Stimulated activated CD4-positive, alpha-beta T cell treated with anti-CD3 and anti-CD28 coated beads, TNF-alpha, amount 100 ng/mL, for 48 hours (primary cell): ENCODE measurements around the gene ABCA9.
"Not testable (repeated sequence)": the region's sequence is repeated elsewhere in the genome, so short reads cannot be mapped to it uniquely, and the experiment has no call there.

Source experiments
- DNase-seq, 3 donors: peaks; one replicate each; pipeline ENCODE4 v3.0.0-alpha.2; 2020; ENCODE audit warnings: low read depth in 3 of 3

The ABCA9 gene

DNA sequence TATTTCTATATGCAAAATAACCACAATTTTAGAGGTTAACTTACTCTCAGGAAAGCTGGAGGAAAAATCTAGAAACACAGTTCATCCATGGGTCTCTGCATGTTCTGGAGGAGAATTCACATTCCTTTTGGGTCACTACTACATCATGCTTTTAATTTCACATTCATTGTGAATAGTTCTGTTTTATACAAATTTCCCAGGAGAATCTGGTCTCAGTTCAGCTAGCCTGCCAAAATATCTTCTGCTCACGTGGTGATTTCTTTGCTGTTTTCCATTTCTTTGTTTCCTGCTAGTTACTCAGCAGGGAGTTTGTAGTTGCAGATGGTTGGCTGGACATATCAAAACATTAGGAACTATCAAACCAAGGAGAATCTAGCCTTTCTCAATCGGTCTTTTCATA lies at the start of gene ABCA9:
ABCA9 (minus strand) TSS at position 106 of the 400 bp plus-strand sequence. CDS start 9,801 bp downstream, outside the sequence.
- DNase-seq = no peak

DNA sequence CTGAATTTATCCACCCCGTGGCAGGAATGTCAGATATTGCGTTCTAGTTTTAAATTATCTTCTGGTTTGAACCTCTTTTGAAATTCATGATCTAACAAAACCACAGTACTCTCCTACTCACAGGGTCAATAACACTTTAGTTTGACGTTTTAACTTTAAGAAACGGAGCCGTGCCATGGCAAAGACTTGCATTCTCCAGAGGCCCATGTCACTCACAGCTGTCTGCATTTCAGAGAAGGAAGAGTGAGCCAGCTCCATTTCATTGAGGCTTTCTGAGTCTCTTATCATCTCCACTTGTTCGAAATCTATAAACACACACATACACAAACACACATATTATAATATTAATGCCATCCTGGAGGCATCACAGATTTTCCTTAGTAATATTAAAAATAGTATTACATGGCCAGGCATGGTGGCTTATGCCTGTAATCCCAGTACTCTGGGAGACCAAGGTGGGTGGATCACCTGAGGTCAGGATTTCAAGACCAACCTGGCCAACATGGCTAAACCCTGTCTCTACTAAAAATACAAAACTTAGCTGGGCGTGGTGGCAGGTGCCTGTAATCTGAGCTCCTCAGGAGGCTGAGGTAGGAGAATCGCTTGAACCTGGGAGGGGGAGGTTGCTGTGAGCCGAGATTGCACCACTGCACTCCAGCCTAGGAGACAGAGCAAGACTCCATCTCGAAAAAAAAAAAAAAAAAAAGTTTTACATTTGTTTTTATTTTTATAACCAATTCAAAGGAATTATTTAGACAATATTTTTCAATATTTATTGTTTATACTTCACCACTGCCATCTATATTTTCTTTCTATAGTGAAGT lies 45.4 kb upstream of the ABCA9 start:
- DNase-seq = no peak

GRCh38 chr17:69103557-69104233 lies 43.0 kb upstream of the ABCA9 start:
- DNase-seq = no peak

DNA sequence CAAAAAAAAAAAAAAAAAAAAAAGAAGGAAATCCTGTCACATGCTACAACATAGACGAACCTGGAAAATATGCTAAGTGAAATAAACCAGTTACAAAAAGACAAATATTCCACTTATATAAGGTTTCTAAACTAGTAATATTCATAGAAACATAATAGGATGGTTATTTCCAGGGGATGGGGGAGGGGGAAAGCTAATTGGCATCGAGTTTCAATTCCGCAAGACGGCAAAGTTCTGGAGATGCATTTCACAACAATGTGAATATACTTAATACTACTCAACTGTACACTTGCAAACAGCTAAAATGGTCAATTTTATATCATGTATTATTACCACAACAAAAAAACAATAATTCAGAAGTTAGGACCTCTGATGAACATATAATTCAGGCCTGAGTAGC lies 37.9 kb upstream of the ABCA9 start:
- DNase-seq = no peak

DNA sequence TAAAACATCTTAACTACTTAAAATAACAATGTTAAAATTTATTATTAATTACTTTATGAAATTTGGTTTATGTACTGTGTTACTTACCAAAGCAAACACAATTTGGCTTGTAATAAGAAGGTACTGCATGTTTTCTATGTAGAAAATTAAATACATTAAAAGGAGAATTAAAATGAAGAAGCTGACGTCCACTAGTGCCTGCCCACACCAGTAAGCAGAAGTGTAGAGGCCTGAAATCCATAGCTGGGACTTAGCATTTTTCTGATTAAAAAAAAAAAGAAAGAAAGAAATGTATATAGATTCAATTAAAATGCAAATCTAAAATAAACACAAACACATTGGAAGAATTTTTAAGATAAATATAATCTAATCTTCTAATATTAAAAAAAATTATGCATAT lies 35.8 kb upstream of the ABCA9 start:
- no peak for DNase-seq

GRCh38 chr17:69093995-69094394 lies 33.3 kb upstream of the ABCA9 start:
- no peak for DNase-seq

DNA sequence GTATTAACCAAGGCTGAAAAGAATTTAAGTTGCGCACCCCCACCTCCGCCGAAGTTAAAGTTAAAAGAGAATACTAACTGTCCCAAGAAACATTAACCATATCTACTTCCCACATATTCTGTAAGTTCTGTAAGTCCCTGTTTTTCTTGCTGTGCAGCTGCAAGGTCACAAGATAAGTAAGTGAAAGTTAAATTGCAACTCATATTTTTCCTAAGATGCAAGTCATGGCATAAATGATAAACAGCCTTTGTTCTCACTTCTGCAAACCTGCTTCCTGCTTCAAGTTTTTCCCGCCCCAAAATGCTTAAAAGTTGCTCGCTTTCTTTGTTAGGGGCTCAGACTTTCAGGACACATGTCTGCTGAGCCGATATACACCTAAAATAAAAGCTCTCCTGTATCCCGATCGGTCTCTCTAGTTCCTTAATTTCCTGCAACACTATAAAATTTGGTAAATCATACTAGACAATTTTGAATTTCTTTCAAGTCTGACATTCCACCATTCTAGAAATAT lies 32.6 kb upstream of the ABCA9 start:
- no peak for DNase-seq

DNA sequence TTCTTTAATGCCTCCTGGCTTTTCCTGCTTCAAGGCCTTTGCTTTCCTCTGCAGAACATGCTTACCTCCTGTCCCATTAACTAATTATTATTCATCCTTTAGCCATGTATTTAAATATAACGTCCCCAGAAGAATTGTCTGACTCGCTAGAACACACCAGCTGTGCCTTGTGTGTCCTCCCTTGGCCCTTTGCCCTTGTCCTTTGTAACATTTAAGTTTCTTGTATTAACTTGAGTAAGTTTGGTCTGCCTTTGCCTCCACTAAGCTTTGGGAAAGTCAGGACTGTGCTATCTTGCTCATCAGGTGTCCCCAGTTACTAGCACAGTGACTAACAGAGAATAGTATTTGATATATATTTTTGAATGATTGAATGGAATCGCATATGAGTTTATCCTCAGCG lies 29.6 kb upstream of the ABCA9 start:
- no peak for DNase-seq

DNA sequence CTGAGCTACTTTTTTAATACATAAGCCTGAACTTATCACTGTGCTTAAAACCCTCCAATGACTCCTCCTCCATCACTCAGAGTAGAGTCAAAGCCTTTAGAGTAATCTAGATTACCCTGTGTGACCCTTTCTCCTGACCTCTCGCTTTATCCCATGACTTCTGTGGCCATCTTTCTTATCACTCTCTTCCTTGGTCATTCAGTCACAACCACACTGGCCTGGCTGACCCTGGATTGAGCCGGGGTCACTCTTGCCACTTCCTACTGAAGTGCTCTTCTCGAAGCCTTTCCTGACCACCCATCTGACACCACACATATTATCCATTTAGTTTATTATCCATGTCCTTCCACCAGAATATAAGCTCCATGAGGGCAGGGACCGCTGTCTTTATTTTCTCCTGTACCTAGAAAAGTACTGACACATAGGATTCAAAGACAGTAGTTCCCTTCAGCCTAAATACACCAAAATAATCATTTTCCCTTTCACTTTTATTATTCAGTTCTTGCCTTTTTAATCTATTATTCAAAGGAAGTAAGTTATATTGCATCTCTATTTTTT lies 28.0 kb upstream of the ABCA9 start:
- no peak for DNase-seq

DNA sequence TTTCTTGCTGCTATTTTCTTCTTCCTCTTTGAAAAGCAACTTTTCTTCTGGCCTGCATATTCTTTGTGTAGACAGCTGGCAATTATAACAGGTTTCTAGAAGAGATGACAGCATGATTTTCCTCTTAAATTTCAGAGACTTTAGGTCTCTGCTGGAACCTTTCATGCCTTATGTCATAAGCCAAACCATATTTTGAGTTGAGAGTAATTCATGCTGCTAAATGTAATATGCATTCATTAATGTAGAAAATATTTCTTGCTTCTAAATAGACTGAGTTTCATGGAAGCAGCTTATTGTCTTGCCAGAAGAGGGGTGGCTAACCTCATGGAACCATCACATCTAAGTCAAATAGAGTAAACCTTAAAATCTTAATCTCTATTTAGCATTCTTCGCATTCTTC lies 25.9 kb upstream of the ABCA9 start:
- no peak for DNase-seq

GRCh38 chr17:69084911-69085310 lies 24.2 kb upstream of the ABCA9 start:
- no peak for DNase-seq

GRCh38 chr17:69082696-69083095 lies 22.0 kb upstream of the ABCA9 start:
- DNase-seq = no peak

- DNase-seq = no peak
Measured at GRCh38 chr17:69078864-69079263, 18.1 kb upstream of the ABCA9 start.

GRCh38 chr17:69075823-69076222 lies 15.1 kb upstream of the ABCA9 start:
- DNase-seq = no peak

GRCh38 chr17:69073392-69073791 lies 12.7 kb upstream of the ABCA9 start:
- not testable (repeated sequence) for DNase-seq

DNA sequence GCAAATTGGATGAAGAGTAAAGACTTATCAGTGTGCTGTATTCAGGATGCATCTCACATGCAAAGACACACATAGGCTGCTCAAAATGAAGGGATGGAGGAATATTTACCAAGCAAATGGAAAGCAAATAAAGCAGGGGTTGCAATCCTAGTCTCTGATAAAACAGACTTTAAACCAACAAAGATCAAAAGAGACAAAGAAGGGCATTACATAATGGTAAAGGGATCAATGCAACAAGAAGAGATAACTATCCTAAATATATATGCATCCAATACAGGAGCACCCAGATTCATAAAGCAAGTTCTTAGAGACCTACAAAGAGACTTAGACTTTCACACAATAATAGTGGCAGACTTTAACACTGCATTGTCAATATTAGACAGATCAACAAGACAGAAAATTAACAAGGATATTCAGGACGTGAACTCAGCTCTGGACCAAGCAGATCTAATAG lies 12.1 kb upstream of the ABCA9 start:
- DNase-seq = not testable (repeated sequence)

DNA sequence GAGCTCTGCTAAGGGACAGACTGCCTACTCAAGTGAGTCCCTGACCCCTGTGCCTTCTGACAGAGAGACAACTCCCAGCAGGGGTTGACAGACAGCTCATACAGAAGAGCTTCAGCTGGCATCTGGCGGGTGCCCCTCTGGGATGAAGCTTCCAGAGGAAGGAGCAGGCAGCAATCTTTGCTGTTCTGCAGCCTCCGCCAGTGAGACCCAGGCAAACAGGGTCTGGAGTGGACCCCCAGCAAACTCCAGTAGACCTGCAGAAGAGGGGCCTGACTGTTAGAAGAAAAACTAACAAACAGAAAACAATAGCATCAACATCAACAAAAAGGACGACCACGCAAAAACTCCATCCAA lies 10.5 kb upstream of the ABCA9 start:
- DNase-seq = not testable (repeated sequence)

DNA sequence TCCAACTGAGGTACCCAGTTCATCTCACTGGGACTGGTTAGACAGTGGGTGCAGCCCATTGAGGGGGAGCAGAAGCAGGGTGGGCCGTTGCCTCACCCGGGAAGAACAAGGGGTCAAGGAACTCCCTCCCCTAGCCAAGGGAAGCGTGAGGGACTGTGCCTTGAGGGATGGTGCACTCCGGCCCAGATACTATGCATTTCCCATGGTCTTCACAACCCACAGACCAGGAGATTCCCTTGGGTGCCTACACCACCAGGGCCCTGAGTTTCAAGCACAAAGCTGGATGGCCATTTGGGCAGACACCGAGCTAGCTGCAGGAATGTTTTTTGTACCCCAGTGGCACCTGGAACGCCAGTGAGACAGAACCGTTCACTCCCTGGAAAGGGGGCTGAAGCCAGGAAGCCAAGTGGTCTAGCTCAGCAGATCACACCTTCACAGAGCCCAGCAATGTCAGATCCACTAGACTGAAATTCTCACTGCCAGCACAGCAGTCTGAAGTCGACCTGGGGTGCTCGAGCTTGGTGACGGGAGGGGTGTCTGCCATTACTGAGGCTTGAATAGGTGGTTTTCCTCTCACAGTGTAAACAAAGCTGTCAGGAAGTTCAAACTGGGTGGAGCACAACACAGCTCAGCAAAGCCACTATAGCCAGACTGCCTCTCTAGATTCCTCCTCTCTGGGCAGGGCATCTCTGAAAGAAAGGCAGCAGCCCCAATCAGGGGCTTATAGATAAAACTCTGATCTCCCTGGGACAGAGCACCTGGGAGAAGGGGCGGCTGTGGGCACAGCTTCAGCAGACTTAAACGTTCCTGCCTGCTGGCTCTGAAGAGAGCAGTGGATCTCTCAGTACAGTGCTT lies 9.9 kb upstream of the ABCA9 start:
- DNase-seq = not testable (repeated sequence)

DNA sequence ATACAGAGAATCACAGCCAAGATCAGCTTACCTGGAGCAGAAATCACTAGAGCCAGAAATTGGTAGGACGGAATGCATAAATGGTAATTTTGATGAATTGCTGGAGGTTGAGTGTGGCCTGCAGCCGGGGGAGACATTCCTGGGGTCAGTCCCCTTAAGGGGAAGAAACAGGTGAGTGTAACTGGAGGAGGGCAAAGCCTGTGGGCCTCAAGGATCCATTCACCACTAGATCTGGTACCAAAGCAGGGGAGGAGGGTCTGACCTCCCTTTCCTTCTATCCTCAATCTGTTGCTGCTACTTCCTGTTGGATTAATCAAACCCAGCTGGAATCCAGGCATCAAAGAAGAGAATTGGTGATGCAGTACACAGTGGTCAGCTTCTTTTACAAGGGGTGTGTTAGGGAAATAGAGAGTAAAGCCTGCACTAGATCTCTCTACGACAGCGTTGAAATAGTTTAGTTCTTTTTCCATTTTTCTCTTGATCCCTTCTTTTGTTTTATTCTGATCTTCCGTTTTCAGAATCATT lies 8.6 kb upstream of the ABCA9 start:
- DNase-seq = no peak

GRCh38 chr17:69067274-69068047 lies 6.7 kb upstream of the ABCA9 start:
- DNase-seq = no peak

DNA sequence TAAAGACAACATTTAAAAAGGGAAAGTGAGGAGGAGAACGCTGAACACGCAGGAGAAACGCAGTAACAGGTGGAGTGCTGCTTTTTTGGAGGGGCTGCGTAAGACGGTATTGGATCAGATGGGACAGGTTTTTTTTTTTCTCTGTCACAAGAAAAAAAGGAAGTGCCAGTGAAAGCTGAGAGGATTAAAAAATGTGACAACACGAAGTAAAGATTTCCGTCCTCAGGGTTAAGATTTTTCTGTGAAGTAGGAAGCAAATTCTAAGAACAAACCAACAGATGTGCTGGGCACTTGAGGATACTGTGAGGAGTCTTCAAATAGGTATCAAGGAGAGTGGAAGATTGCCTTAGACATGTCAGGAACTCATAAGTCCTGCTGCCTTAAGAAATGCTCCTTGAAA lies 5.8 kb upstream of the ABCA9 start:
- DNase-seq = no peak
